Aorta (tissue), 5 donors: ENCODE measurements around the gene TPSG1. TPM values are rescaled to one million over a fixed set of nuclear protein-coding genes. Genes with fewer than 3 reads are reported as not detected.
"Not testable (repeated sequence)": the region's sequence is repeated elsewhere in the genome, so short reads cannot be mapped to it uniquely, and the experiment has no call there.

Source experiments
- ATAC-seq: fragments of 200-7000 bp; cut with Tn5 transposase; one replicate; pipeline ENCODE4 v1.9.1; 2022; ENCODE audit warnings: moderate library complexity; ENCODE audit not compliant: low FRiP score
- DNase-seq, 2 donors: peaks; one replicate each; pipeline ENCODE4 v3.0.0-alpha.2; 2020
- H3K27ac ChIP-seq, 2 donors: one replicate each; pipeline ENCODE4 v1.5.1; 2013; ENCODE audit warnings: low read length in 2 of 2, mild to moderate bottlenecking in 2 of 2, moderate library complexity in 2 of 2, control low read depth in 1 of 2, inconsistent platforms in 1 of 2, low read depth in 1 of 2
- H3K27me3 ChIP-seq, 2 donors: one replicate each; pipeline ENCODE4 v1.6.1; 2013; ENCODE audit warnings: control low read depth in 1 of 2, low read length in 1 of 2, mild to moderate bottlenecking in 1 of 2, moderate library complexity in 1 of 2; ENCODE audit not compliant: insufficient read depth in 2 of 2, control insufficient read depth in 1 of 2
- H3K36me3 ChIP-seq, 2 donors: one replicate each; pipeline ENCODE4 v1.6.1; 2013; ENCODE audit warnings: control low read depth in 1 of 2, low read length in 1 of 2, mild to moderate bottlenecking in 1 of 2; ENCODE audit not compliant: insufficient read depth in 2 of 2, control insufficient read depth in 1 of 2
- H3K4me1 ChIP-seq, 2 donors: one replicate each; pipeline ENCODE4 v1.6.1; 2013; ENCODE audit warnings: low read length in 2 of 2, control low read depth in 1 of 2, mild to moderate bottlenecking in 1 of 2, moderate library complexity in 1 of 2; ENCODE audit not compliant: insufficient read depth in 2 of 2, control insufficient read depth in 1 of 2
- H3K4me3 ChIP-seq, 2 donors: one replicate each; pipeline ENCODE4 v1.5.1; 2013; ENCODE audit warnings: low read length in 2 of 2, control low read depth in 1 of 2, mild to moderate bottlenecking in 1 of 2
- H3K9me3 ChIP-seq: one replicate; pipeline ENCODE4 v1.6.1; 2013; ENCODE audit warnings: mild to moderate bottlenecking, low read length; ENCODE audit not compliant: control insufficient read depth
- WGBS, 2 donors: extraction: QIAGEN DNeasy Blood & Tissue Kit; methylation state at CpG; one replicate each; pipeline ENCODE4 v1.1.7; 2013; 5-methylcytosine and 5-hydroxymethylcytosine counted together
- intact Hi-C, 2 donors: fragments of 100-400 bp; cut with DNase I; formaldehyde crosslinking; loops; one replicate each; pipeline versions ENCODE4 v1.14.2 to v1.15.0; 2022
- polyA plus RNA-seq, 2 donors: library from polyadenylated mRNA; stranded (reverse); fragments of 200-250 nt; gene quantifications; one replicate each; pipeline ENCODE4 v1.2.3, GENCODE V29; 2013
- total RNA-seq, 2 donors: library from RNA; stranded (reverse); fragmentation: NEBNext Ultra II Directional; extraction: Animal tissue kit (Norgen Biotek cat#: 25700); gene quantifications; one replicate each; pipeline ENCODE4 v1.2.1, GENCODE V29; 2021
- donor health status: healthy with polysubstance abuse.
- donor health status: Bipolar disorder and iron deficiency.
- donor health status: DM: no; HTN: no; CAD: no.
- donor health status: DM: no; HTN: no; CAD: no.
- donor health status: DM: yes; HTN: yes; CAD: no.

TPSG1 gene
- total and polyA plus RNA-seq, 4 donors: 0.81 to 4.6 TPM; not detected in 2

- Histone ChIP-seq H3K36me3 (no peaks in the 10 kb centered on the region), H3K9me3 (no peaks in the 10 kb centered on the region), H3K4me1 (no peaks in the 10 kb centered on the region), H3K27me3 (no peaks in the 10 kb centered on the region), H3K4me3 (no peak overlapping the region), H3K27ac (no peak overlapping the region)
- DNase-seq: no peak
- intact Hi-C loops: loop anchor here in 1 of 2 donors (5.0 kb wide), 1 partner anchor 135 kb away; no protein-coding TSS in a partner anchor
- WGBS, 2 donors: 64 to 75% methylated on average over 9 of the region's 9 CpGs
- ATAC-seq: peak; percentile 2
Observed at GRCh38 chr16:1192384-1193073, 32.5 kb downstream of the TPSG1 start.

- H3K4me3 ChIP-seq, ATAC-seq, H3K27me3 ChIP-seq, H3K4me1 ChIP-seq, H3K27ac ChIP-seq, H3K36me3 ChIP-seq, H3K9me3 ChIP-seq, DNase-seq: not testable (repeated sequence)
- intact Hi-C loops: loop anchor here in 1 of 2 donors (5.0 kb wide), 1 partner anchor 133 kb away; no protein-coding TSS in a partner anchor
- 90 to 92% methylated on average over 11 of the region's 11 CpGs for WGBS, 2 donors
Observed at GRCh38 chr16:1190789-1191188, 34.3 kb downstream of the TPSG1 start.

GRCh38 chr16:1189455-1189854 lies 35.6 kb downstream of the TPSG1 start:
- ATAC-seq (no peak), DNase-seq (no peak)
- intact Hi-C loops: no loop called here
- H3K36me3 ChIP-seq: no peaks in the 10 kb centered on the region
- WGBS, 2 donors: 73 to 74% methylated on average over 7 of the region's 7 CpGs
- H3K27ac ChIP-seq: no peak overlapping the region
- H3K4me1 ChIP-seq: no peaks in the 10 kb centered on the region
- no peaks in the 10 kb centered on the region for H3K9me3 ChIP-seq
- H3K4me3 ChIP-seq: no peak overlapping the region
- no peaks in the 10 kb centered on the region for H3K27me3 ChIP-seq

GRCh38 chr16:1188432-1189189 lies 36.5 kb downstream of the TPSG1 start:
- DNase-seq: peak; percentile 65 to 87
- ATAC-seq: peak; percentile 61
- H3K27ac ChIP-seq: no peak overlapping the region
- no peaks in the 10 kb centered on the region for H3K9me3 ChIP-seq
- H3K36me3 ChIP-seq: no peaks in the 10 kb centered on the region
- H3K27me3 ChIP-seq: no peaks in the 10 kb centered on the region
- intact Hi-C loops: no loop called here
- WGBS, 2 donors: 40 to 42% methylated on average over 29 to 32 of the region's 32 CpGs
- H3K4me1 ChIP-seq: no peaks in the 10 kb centered on the region
- H3K4me3 ChIP-seq: no peak overlapping the region

- DNase-seq, H3K36me3 ChIP-seq, H3K9me3 ChIP-seq, intact Hi-C loops, H3K27me3 ChIP-seq, H3K4me3 ChIP-seq, ATAC-seq, H3K4me1 ChIP-seq, H3K27ac ChIP-seq: not testable (repeated sequence)
- WGBS, 2 donors: 88 to 90% methylated on average over 51 to 86 of the region's 86 CpGs
Observed at GRCh38 chr16:1185460-1186207, 39.4 kb downstream of the TPSG1 start.

- ATAC-seq: no peak
- Histone ChIP-seq H3K36me3 (no peaks in the 10 kb centered on the region), H3K4me3 (no peak overlapping the region), H3K27me3 (no peaks in the 10 kb centered on the region), H3K9me3 (no peaks in the 10 kb centered on the region), H3K4me1 (no peaks in the 10 kb centered on the region), H3K27ac (no peak overlapping the region)
- 97 to 98% methylated on average over 18 of the region's 18 CpGs for WGBS, 2 donors
- no peak for DNase-seq
- intact Hi-C loops: no loop called here
Observed at GRCh38 chr16:1184980-1185379, 40.1 kb downstream of the TPSG1 start.

GRCh38 chr16:1184156-1184868 lies 40.8 kb downstream of the TPSG1 start:
- DNase-seq (no peak), ATAC-seq (no peak)
- no peaks in the 10 kb centered on the region for H3K9me3 ChIP-seq
- no peaks in the 10 kb centered on the region for H3K27me3 ChIP-seq
- H3K4me1 ChIP-seq: no peaks in the 10 kb centered on the region
- no peaks in the 10 kb centered on the region for H3K36me3 ChIP-seq
- H3K4me3 ChIP-seq: no peak overlapping the region
- intact Hi-C loops: no loop called here
- WGBS, 2 donors: 88 to 90% methylated on average over 24 to 26 of the region's 26 CpGs
- H3K27ac ChIP-seq: no peak overlapping the region
